Upper lobe of left lung (tissue), 4 donors: ENCODE measurements around the gene CREB3L2.

ENCODE experiments used
- EP300 ChIP-seq, 4 donors: sonication (generic); formaldehyde crosslinking; IDR thresholded peaks; one replicate each; pipeline ENCODE4 v1.5.1; 2017; ENCODE audit warnings: antibody characterized with exemption in 4 of 4, control low read depth in 2 of 4
- TF ChIP-seq, protein P1 (sequence below), 6 experiments: fragments of 450-650 bp in 4 of 6; fragments of 200-600 bp in 2 of 6; sonication (generic) in 2 of 6; IDR thresholded peaks; one replicate each; pipeline ENCODE4 v1.5.1; 2016 to 2019; ENCODE audit warnings: antibody characterized with exemption in 6 of 6

DNA sequence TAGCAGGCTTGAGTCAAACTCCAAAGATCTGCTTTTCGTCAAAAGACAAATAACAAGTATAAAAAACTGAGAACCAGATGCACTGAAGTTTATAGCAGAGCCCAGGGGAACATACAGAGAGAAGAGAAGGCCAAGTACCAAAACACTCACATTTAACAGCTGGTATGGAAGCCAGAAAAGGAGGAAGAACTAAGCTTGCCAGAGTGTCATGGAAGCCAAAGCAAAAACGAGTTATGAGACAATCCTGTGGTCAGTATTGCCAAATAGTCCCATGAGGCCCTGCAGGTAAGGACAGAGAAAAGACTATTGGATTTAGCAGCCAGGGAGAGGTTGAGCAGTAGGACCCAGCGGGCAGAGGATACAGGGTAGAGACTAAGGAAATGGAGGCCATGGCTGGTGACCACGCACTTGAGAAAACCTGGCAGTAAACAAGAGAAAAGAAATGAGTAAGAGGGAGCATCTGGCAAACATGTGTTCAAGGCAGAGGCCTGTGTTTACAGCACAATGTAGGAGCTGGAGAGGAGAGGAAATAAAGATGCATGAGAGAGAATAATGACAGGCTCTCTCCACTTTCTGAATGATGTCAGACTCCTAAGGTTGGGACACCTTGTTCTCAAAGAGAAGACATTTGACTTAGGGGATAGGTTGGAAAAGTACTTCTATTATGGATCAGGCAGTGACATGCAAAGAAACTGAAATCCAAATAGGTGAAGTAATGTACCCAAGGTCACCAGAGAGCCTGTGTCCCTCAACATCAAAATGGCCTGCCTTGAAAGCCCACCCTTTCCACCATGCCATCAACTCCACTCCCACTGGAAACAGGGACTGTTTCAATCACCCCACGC, 9.1 kb downstream of the CREB3L2 start:
- TF ChIP-seq EP300 (IDR thresholded peaks at IDR 0.05): no peak
- TF ChIP-seq, protein P1, sequence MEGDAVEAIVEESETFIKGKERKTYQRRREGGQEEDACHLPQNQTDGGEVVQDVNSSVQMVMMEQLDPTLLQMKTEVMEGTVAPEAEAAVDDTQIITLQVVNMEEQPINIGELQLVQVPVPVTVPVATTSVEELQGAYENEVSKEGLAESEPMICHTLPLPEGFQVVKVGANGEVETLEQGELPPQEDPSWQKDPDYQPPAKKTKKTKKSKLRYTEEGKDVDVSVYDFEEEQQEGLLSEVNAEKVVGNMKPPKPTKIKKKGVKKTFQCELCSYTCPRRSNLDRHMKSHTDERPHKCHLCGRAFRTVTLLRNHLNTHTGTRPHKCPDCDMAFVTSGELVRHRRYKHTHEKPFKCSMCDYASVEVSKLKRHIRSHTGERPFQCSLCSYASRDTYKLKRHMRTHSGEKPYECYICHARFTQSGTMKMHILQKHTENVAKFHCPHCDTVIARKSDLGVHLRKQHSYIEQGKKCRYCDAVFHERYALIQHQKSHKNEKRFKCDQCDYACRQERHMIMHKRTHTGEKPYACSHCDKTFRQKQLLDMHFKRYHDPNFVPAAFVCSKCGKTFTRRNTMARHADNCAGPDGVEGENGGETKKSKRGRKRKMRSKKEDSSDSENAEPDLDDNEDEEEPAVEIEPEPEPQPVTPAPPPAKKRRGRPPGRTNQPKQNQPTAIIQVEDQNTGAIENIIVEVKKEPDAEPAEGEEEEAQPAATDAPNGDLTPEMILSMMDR (IDR thresholded peaks at IDR 0.05): no peak
